ELR (cell line): ENCODE data around the gene EDRF1.
"Not testable (repeated sequence)": the region's sequence is repeated elsewhere in the genome, so short reads cannot be mapped to it uniquely, and the experiment has no call there.

ENCODE experiments used
- DNase-seq: peaks from one replicate; pipeline ENCODE4 v3.0.0-alpha.2; 2015; ENCODE audit warnings: low read depth

Gene EDRF1

GRCh38 chr10:125719173-125720001 lies at the start of gene EDRF1:
Gene EDRF1, plus strand, starts transcription at chr10:125719709. Its CDS starts 99 bp downstream, at chr10:125719808.
- peak; percentile 99 for DNase-seq

GRCh38 chr10:125672884-125673283 lies 46.6 kb upstream of the EDRF1 start:
- no peak for DNase-seq

GRCh38 chr10:125679436-125679835 lies 40.1 kb upstream of the EDRF1 start:
- no peak for DNase-seq

GRCh38 chr10:125683063-125683462 lies 36.4 kb upstream of the EDRF1 start, which contains the start of gene TEX36:
Gene TEX36, minus strand, starts transcription at chr10:125683163. Its CDS starts 174 bp downstream, at chr10:125682989.
- DNase-seq: no peak

GRCh38 chr10:125683821-125684220 lies 35.7 kb upstream of the EDRF1 start:
- no peak for DNase-seq

- DNase-seq: no peak
Measured at GRCh38 chr10:125684581-125684980, 34.9 kb upstream of the EDRF1 start.

- DNase-seq: peak; percentile 15
Measured at GRCh38 chr10:125687507-125688185, 31.9 kb upstream of the EDRF1 start.

- no peak for DNase-seq
Measured at GRCh38 chr10:125689955-125690569, 29.4 kb upstream of the EDRF1 start.

GRCh38 chr10:125691160-125691981 lies 28.1 kb upstream of the EDRF1 start:
- DNase-seq: peak; percentile 73

- peak; percentile 6 for DNase-seq
Measured at GRCh38 chr10:125692196-125692595, 27.3 kb upstream of the EDRF1 start.

- DNase-seq: no peak
Measured at GRCh38 chr10:125692601-125693523, 26.6 kb upstream of the EDRF1 start.

- DNase-seq: no peak
Measured at GRCh38 chr10:125693524-125693847, 26.0 kb upstream of the EDRF1 start.

- peak; percentile 88 for DNase-seq
Measured at GRCh38 chr10:125694883-125695282, 24.6 kb upstream of the EDRF1 start.

GRCh38 chr10:125696884-125697283 lies 22.6 kb upstream of the EDRF1 start:
- not testable (repeated sequence) for DNase-seq

GRCh38 chr10:125698481-125698998 lies 21.0 kb upstream of the EDRF1 start:
- no peak for DNase-seq

- no peak for DNase-seq
Measured at GRCh38 chr10:125699562-125700143, 19.9 kb upstream of the EDRF1 start.

GRCh38 chr10:125700355-125700911 lies 19.1 kb upstream of the EDRF1 start:
- peak; percentile 38 for DNase-seq

- peak; percentile 60 for DNase-seq
Measured at GRCh38 chr10:125707541-125708468, 11.7 kb upstream of the EDRF1 start.

- DNase-seq: no peak
Measured at GRCh38 chr10:125708971-125709503, 10.5 kb upstream of the EDRF1 start.
